H7 (cell line): ENCODE data around the gene MSX2. TPM values are rescaled to one million over a fixed set of nuclear protein-coding genes. Genes with fewer than 3 reads are reported as not detected.

ENCODE experiments used
- DNase-seq: peaks from one replicate; pipeline ENCODE4 v3.0.0; 2012
- H3K27me3 ChIP-seq: 2 replicates; pipeline ENCODE4 v1.6.0; 2011; ENCODE audit warnings: mild to moderate bottlenecking, low read length; ENCODE audit not compliant: control insufficient read depth, insufficient read depth
- H3K36me3 ChIP-seq: replicated peaks from 2 replicates; pipeline ENCODE4 v1.5.1; 2011; ENCODE audit warnings: low read length; ENCODE audit not compliant: control insufficient read depth, insufficient read depth
- H3K4me3 ChIP-seq: 2 replicates; pipeline ENCODE4 v1.5.1; 2011; ENCODE audit warnings: low read depth, mild to moderate bottlenecking, control low read depth, low read length, moderate library complexity; ENCODE audit not compliant: insufficient read depth
- total RNA-seq: library from RNA; depleted of rRNA; stranded (reverse); fragments of >200 nt; shearing (Covaris generic); gene quantifications from 2 replicates; pipeline ENCODE4 v1.2.3, GENCODE V29; 2014

Gene MSX2
- total RNA-seq, 1 experiment from 2014 or later: 0.97 TPM

DNA sequence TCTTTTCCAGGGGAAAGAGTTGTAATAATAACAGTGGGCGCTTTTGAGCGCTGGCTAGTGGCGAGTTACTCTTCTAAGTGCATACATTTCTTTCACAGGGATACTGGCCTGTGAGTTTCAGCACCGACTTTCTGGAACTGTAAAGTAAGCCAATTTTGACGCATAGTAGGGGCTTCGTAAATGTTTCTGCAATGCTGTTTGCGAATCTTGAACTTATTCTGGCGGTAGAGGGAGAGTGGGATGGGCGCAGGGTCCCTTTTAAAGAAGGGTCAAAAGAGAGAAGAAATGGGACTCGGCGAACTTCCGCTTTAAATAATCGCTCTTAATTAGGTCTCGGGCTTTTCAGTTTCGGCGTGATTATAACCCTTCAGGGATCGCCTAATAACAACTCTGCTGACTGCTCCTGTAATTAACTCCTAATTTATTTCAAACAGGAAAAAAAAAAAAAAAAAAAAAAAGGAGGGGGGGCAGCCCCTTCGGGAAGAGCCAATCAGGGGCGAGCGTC, 351 bp upstream of the MSX2 start:
- DNase-seq: no peak
- H3K27me3 ChIP-seq: peaks cover 96% of the 10 kb centered on the region
- H3K4me3 ChIP-seq: peak overlapping the region; percentile 47
- H3K36me3 ChIP-seq: no peaks in the 10 kb centered on the region

DNA sequence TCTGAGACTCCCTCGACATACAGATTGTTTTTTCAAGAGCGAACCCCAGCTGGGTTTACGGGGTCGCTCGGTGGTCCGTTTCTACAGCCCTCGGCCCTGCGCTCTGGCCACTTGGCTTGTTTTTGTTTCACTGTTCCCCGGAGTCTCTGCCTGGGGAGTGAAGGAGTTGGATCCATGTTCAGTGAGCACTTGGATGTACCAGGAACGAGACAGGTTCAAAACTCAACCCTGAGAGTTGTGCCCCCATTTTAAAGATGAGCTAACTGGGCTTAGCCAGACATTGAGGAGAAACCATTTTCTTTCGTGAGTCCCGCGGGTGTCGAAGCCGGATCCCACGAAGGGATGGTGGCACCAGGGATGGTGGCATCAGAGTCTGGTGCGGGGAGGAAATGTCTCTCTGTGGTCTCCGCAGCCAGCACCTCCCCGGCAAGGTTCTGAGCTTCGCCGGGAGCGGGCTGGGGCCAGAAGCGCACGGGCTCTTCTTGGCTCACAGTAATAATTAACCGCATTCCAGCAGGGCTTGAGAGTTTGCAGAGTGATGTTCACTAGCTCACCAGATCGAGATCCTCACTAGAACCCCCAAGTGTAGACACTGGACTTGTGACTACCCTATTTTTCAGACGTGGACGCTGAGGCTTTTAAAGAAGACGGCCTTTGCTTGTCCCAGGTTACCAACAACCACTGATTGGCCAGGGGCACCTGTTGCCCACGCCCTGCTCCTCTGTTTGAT, 1.0 kb downstream of the MSX2 start:
- peak; percentile 59 for DNase-seq

DNA sequence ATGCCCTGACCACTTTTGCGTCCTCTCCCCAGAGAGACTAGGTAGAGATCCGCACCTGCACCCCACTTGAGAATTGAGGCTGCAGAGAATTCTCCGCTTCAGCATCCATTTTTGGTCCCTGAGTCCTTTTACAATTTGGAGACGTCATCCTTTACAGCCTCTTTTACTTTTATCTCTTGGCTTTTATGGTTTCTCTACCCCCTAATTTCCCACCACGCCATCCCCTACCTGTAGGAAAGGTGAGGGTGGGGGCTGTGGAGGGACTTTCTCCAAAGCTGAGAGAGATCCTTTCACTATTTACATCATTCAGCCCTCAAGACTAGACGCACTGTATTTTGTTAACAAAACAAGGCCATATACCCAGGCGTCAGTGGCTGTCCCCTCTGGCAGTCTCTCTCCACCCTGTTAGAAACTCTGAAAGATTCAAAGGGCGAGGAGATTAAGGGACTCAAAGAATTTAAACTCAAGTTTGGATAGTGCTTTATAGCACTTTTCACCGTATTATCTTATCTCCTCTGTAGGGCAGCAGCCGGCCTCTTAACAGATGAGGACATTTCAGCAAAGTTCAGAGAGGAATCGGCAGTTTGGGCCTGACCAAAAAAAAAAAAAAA, 1.7 kb downstream of the MSX2 start:
- DNase-seq: no peak
- Histone ChIP-seq H3K4me3 (peak overlapping the region; percentile 2; the same call in 1 of the 2 replicates), H3K27me3 (peaks cover 98% of the 10 kb centered on the region), H3K36me3 (no peaks in the 10 kb centered on the region)

More for the DNA sequence above, 1.0 kb downstream of the MSX2 start:
- peaks cover 96% of the 10 kb centered on the region for H3K27me3 ChIP-seq
- H3K4me3 ChIP-seq: peak overlapping the region; percentile 61
- H3K36me3 ChIP-seq: no peaks in the 10 kb centered on the region

DNA sequence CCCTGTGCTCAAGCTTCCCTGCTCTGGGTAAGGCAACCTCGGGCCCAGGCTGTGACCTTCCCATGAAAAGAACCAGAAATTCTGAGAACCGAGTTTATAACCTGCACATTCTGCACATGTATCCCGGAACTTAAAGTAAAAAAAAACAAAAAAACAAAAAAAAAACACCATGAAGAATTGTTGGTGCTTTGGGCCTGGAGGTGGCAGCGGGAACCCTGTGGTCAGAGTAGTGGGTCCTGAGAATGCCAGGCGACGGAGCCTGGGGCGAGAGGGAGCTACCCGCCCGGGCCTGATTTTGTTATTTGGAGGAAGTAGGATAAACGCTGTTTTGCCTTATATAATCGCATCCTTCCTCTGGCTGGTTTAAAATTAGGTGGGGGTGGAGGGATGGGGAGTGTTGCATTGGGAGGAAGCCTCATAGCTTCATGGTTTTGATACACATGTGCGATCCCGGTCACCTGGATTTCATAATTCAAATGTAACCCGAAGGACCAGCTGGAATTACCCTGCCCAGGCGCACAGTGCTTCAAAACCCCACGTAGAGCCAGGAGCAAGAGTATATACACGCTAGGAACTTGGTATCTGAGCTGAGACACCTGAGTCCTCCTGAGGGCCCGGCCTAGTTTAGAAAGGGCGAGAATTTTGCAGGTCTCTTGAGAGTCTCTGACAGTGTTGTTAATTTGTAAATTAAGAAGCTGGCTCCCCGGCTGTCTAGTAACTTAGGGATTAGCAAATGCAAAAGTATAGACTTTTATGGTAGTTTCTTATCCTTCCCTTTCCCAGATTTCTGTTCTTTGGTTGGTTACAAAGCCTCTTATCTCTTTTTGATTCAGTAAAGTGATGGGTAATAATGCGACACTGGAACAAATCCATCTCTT, 2.8 kb downstream of the MSX2 start:
- H3K4me3 ChIP-seq: no peak overlapping the region
- no peaks in the 10 kb centered on the region for H3K36me3 ChIP-seq
- no peak for DNase-seq
- H3K27me3 ChIP-seq: peaks cover 98% of the 10 kb centered on the region

DNA sequence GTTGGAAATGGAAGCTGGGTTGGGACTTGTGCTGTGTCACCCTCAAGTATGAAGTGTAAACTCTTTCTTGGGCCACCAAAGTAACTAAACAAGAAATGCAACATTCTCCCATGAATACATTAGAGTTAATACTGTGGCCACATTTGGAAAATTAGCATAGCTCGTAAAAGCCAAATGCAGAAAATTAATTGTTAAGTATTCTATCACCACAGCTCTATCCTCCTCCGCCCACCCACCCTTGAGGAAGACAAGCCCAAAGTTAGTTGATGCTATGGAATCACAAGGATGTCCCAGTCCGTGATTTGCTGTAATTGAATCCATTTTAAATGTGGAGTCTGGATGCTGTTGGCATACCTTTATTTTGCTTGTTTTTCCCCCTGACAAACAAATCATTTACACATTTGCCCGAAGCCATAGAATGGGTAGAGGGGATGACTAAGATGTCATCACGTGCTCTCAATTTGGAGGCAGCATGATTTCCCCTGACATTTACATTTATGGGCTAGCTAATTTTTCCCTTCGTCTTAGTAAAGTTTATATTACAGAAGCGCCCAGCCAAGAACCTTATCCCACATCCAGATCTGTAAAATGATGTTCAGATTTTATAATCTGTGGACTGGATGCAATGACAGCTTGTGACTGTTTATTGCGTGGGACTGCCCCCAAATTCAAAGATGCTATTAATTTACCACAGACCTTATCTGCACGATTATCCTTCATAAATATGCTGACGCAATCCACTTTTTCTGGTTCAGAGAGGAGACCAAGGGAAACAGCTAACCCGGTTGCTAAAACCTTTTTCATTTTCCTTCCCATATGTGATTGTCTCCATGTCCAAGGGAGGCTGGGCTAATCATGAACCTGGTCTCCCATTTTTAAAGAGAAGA, 3.7 kb downstream of the MSX2 start:
- no peak for DNase-seq
- no peak overlapping the region for H3K4me3 ChIP-seq
- peaks cover 98% of the 10 kb centered on the region for H3K27me3 ChIP-seq

DNA sequence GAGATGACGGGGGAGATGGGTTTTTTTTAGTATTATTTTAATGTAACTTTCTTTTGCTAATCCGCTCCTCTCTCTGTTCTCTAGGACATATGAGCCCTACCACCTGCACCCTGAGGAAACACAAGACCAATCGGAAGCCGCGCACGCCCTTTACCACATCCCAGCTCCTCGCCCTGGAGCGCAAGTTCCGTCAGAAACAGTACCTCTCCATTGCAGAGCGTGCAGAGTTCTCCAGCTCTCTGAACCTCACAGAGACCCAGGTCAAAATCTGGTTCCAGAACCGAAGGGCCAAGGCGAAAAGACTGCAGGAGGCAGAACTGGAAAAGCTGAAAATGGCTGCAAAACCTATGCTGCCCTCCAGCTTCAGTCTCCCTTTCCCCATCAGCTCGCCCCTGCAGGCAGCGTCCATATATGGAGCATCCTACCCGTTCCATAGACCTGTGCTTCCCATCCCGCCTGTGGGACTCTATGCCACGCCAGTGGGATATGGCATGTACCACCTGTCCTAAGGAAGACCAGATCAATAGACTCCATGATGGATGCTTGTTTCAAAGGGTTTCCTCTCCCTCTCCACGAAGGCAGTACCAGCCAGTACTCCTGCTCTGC, 4.8 kb downstream of the MSX2 start:
- peak; percentile 67 for DNase-seq
- Histone ChIP-seq H3K4me3 (no peak overlapping the region), H3K36me3 (no peaks in the 10 kb centered on the region), H3K27me3 (peaks cover 98% of the 10 kb centered on the region)

More for the DNA sequence above, 3.7 kb downstream of the MSX2 start:
- no peaks in the 10 kb centered on the region for H3K36me3 ChIP-seq

DNA sequence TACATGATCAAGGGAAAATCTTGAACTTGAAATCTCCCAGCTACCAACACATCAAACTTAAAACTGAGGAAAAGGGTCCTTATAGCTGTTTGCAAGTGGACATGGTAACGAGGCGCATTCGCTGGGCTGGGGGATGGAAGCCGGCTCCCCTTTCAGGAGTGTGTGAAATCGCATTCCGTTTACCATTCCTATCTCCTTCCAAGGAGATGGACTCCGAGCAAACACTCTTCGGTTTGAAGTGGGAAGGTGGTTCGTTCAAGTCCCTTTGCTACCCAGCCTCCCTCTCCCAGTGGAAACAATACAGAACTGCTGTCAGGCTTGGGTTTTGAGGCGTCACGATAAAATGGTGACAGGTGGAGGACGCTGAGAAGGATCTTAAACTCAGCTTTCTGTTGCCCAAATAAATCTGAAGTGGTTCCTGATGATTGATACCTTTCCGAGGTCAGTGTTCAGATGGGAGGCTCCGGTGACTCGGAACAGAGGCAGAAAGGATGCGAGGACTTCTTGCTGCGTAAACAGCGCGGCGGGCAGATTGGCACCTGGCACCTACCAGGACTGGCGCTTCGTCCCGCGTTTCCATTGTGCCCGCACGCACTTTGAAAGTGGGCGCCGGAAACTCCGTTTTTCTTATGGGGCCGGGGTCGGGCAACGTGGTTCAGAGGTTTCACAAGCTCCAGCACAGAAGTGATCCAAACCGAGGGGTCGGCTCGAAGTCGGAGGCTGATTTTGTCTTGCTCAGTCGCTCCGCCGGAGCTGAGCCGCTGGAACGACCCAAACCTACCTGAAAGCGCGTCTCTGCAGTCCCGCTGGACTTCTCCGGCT, 7.0 kb downstream of the MSX2 start:
- peak; percentile 49 for DNase-seq
- Histone ChIP-seq H3K36me3 (no peaks in the 10 kb centered on the region), H3K27me3 (peaks cover 100% of the 10 kb centered on the region), H3K4me3 (peak overlapping the region; percentile 18)

DNA sequence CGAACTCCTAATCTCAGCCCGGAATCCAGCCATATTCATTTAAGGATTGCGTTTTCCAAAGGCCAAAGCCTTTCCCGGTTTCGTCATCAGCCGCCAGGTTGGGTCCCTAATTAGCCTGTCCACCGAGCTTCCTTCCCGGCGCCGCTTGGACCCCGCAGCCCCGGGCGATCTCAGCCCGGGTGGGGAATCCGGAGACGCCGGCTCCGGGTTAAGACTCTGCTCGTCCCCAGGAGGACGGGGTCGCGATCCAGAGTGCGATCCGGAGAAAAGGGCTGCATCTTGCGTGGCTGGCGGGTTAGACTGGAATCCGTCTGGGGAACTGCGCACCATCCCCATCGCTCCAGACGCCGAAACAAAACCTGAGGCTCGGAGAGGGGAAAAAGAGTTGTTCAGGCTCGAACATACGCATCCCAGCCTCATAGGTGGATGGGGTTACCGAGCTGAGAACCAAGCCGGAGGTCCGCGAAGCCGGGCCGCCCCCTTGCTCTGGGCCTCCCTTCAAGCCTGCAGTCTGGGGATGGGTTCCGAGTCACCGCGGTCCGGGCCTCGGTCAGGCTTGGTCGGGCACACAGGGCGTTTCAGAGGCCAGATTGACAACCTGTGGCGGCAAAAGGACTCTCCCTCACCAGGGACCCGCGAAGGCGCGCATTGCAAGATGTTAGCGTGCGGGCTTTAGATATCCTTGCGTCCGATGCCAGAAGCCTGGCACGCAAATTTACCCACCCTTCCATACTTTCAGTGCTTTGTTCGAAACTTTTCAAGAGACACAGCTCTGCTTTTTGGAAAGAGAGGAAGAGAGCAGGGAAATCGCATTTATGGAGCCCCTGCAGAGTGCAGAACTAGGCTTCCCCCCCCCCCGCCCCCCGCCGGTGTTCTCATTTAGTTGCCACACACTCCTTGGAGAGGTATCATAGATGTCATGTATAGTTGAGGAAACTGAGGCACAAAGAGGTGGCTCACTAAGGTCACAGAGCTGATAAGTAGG, 7.9 kb downstream of the MSX2 start:
- peaks cover 99% of the 10 kb centered on the region for H3K27me3 ChIP-seq

DNA sequence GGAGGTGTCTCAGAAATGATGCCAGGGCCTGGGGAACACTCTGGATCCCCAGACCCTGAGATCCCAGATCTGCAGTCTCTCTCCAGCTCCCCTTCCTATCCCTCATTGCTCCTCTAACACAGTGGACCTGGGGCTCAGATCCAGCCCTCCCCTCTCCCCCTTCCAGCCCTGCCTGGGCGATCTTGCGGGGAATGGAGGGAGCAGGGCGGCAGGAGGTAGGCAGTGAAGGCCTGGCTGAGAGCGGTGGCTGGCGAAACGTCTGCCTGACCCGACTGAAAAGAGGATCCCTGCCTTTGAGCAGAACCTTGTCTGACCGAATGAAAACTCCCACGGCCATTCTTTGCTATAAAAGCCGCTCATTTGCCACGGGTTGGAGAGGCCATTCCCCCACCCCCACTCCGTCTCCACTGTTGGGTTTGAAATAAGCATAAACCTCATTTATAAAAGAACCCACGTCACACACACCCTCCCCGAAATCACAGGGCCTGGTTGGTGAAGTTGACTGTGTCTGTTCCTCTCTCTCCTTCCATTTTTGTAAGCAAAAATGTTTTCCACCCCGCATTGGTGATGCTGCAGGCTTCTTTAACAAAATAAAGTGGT, 8.8 kb downstream of the MSX2 start:
- H3K36me3 ChIP-seq: no peaks in the 10 kb centered on the region
- peaks cover 96% of the 10 kb centered on the region for H3K27me3 ChIP-seq
- H3K4me3 ChIP-seq: no peak overlapping the region
- DNase-seq: peak; percentile 74

More for the DNA sequence above, 7.9 kb downstream of the MSX2 start:
- Histone ChIP-seq H3K4me3 (peak overlapping the region; percentile 18), H3K36me3 (no peaks in the 10 kb centered on the region)
- peak; percentile 74 for DNase-seq

DNA sequence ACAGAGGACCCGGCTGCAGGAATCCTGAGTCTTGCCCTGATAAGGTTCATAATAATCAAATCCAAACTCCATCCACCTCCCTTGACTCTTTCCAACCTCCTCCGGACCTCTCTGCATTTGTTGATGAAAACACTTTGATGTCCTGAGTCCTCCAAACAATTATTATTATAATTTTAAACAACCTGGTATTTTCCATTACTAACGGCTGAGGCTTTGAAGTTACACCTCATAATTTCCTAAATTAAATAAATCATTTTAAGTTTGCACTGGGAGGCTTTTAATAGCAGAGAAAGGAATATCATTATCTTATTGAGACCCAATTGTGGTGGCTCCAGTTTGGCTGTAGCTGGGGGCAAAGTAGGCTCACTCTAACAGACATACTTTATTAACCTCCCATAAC, 9.5 kb downstream of the MSX2 start:
- Histone ChIP-seq H3K4me3 (no peak overlapping the region), H3K27me3 (peaks cover 90% of the 10 kb centered on the region), H3K36me3 (no peaks in the 10 kb centered on the region)
- DNase-seq: no peak

DNA sequence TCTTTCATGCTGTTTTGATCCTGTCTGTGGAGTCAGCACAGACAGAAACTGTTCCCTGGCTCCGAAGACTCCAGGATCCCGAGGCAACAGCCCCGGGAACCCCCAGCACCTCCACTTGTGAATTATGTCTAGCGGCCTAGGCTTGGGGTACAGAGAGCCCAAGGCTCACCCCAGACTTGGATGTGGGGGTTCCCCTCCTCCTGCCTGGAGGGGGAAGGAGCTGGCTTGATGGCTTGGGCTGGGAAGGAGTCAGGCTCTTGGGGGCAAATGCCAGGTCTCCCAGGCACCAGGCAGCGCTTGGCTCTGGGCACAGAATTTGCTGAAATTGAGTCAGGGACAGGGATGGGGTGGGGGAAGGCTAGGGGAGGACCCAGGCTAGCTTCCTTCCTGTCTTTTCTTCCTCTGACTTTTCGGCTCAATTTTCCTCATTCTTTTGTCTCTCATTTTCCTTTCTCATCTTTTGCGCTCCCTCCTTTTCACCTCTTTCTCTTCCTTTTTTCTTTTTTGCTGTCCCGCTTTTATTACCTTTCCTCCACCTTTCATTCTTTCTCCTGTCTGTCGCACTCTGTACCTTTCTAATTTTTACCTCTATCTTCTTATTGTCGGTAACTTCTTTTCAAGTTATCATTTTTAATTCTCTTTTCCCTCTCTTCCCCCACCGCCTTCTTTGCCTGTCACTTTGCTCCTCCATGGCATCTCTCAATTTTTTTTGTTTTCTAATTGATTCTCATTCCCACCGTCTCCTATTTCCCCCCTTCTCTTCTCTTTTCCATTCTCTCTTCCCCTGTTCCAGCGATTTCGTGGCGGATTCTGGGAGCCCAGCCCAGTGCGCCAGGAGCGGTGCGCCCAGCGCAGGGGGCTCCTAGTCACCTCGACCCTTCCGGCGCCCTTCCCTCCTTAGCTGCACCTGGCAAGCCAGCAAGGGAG, 10.5 kb downstream of the MSX2 start:
- H3K36me3 ChIP-seq: no peaks in the 10 kb centered on the region
- H3K4me3 ChIP-seq: peak overlapping the region; percentile 24
- H3K27me3 ChIP-seq: peaks cover 80% of the 10 kb centered on the region
- DNase-seq: peak; percentile 57
